Stimulated activated CD8-positive, alpha-beta memory T cell treated with anti-CD3 and anti-CD28 coated beads, Interleukin-15, amount 100 ng/mL, for 24 hours (primary cell): Measurements from ENCODE around the gene ZMYND15.

Source experiments
- DNase-seq: peaks from one replicate; pipeline ENCODE4 v3.0.0-alpha.2; 2020; ENCODE audit warnings: low read depth

Gene ZMYND15

DNA sequence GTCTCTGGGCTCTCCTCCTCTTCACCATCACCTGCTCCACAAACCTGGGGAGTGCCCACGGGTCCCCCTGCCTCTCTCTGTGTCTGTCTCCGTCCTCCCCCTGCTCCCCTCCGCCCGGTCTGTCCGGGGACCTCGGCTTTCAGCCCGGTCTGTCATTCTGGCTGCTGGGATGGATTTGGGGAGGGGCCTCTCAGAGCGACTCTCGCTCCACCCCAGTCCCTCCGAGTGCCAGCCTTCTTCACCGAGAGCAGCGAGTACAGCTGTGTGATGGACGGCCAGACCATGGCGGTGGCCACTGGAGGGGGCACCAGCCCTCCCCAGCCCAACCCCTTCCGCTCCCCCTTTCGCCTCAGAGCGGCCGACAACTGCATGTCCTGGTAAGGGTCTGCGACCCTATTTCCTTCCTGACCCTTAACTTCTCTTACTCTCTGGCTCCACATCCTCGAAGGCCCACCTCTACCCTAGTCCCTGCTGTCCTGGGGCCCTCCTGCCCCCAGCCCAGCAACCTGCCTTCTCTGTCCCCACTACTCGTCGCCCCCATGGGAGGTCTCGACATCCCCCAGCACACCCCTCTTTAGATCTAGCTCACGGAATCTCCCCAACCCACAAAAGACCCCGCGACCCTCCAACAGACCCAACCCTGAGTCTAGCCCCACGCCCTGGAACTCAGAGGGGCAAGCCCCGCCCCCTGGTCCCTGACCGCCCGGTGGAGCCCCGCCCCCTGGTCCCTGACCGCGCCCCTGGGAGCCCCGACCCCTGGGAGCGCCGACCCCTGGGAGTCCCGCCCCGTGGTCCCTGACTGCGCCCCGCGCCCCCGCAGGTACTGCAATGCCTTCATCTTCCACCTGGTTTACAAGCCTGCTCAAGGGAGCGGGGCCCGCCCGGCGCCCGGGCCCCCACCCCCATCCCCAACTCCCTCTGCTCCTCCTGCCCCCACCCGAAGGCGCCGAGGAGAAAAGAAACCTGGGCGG lies 5.7 kb downstream of the ZMYND15 start:
- no peak for DNase-seq

DNA sequence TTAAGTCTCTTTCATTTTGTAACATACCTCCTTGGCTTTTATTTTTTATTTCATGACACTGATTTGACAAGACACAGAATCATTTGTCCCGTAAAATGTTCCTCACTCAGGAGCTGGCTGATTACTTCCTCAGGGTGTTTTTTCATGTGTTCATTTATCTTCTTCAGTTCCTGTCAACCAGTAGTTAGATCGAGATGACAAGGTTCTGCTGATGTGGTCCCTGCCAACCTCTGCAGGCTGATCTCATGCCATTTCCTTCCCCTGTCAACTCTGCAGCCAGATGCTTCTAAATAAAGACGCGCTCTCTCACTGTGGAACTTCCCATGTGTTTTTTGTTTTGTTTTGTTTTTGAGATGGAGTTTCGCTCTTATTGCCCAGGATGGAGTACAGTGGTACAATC lies 8.2 kb downstream of the ZMYND15 start:
- DNase-seq, result no peak

DNA sequence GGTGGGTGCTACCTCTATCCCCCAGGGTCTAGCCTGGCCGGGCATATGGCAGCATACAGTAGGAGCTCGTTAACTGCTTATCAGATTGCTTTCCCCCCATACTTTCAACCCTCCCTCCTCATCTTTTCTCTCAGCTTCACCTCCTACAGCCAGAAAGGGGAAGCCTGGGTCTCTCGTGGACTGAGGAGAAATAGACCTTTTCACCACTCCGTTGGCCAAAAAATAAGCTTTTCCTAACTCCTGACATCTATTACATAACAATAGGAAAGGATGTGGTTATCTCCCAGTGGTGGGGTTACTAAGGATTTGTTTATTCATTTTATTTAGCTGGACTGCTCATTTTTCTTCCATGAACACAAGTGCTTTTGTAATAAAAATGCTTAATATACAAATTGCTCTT lies 9.1 kb downstream of the ZMYND15 start:
- DNase-seq, result no peak

DNA sequence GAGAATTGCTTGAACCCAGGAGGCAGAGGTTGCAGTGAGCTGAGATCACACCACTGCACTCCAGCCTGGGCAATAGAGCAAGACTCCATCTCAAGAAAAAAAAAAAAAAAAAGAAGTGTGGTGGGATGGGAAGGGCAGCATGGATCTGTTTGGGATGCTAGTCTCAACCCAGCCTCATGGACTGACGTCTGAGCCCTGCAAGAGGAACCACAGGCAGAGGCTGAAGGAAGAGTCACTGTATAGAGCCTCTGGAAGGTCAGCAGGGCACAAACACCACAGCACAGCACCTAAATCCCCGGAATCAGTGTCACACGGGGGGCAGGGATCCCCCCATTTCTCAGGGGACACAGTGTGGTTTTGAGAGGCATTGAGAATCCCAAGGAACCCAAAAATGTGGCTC lies 11.0 kb downstream of the ZMYND15 start:
- DNase-seq, result no peak

DNA sequence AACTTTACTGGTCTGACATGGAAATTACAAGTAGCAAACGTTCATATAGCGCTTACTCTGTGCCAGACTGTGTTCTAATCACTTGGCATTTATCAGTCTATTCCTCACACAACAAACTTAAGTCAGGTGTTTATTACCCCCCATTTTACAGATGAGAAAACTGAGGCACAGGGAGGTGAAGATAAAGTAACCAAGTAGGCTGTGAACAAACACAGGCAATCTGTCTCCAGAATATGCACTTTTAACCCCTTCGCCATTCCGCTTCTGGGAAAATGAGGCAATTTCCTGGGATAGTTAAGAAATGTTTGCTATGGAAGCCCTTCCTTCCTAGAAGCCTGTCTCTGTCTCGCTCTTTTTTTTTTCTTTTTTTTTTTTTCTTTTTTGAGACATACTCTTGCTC lies 12.3 kb downstream of the ZMYND15 start:
- no peak for DNase-seq

DNA sequence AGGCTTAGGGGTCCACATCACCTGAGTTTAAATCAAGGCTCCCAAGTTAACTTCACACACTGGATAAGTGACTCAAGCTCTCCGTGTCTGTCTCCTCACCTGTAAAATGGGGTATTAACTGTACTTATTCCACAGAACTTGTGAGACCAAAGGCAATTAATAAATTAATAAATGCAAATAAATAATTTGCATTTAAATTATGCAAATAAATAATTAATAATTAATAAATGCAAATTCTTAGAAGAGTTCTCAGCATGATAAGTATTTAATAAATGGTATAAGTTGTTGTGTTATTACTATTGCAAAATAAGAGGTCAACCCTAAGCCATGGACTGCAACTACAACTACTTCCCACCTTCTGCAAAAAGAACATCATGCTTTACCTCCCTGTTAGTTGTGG lies 13.8 kb downstream of the ZMYND15 start:
- no peak for DNase-seq

DNA sequence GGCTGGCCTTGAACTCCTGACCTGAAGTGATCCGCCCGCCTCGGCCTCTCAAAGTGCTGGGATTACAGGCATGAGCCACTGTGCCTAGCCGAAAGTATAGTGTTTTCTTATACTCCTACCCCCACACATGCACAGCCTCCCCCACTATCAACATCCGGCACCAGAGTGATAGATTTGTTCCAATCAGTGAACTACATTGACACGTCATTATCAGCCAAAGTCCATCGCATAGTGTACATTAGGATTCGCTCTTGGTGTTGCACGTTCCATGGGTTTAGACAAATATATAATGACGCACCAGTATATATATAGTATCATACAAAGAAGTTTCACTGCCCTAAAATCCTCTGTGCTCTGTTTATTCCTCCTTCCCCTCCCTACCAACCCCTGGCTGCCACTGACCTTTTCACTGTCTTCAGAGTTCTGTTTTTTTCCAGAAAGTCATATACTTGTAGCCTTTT lies 20.2 kb downstream of the ZMYND15 start:
- no peak for DNase-seq

DNA sequence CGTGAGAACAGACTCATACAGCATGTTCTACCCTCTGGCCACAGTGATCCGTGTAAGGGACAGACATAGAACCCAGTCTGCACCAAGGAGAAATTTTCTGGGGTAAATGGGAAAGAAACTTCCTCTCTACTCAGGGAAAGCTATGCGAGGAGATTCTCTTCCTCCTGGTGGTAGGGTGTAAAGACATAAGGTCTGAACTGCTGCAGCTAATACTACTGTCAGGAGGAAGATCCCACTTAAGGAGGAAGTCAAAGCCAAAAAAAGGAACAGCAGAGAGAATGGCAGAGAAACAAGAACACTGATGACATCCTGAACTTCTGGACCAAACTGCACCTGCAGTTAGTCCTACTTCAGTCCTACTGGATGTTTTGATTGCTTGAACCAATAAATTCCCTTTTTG lies 25.0 kb downstream of the ZMYND15 start:
- DNase-seq, result no peak

DNA sequence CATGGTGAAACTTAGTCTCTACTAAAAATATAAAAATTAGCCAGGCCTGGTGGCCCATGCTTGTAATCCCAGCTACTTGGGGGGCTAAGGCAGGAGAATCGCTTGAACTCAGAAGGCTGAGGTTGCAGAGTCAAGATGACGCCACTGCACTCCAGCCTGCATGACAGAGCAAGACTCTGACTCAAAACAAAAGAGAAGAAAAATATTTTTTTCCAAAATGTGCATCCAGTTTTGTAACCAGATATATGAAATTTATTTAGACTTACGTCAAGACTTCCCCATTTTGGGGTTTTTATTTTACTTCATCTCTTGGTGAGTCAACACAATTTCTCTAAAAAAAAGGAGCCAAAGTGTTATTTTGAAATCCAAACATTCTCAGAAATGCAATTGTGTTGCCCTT lies 26.6 kb downstream of the ZMYND15 start:
- DNase-seq, result no peak

DNA sequence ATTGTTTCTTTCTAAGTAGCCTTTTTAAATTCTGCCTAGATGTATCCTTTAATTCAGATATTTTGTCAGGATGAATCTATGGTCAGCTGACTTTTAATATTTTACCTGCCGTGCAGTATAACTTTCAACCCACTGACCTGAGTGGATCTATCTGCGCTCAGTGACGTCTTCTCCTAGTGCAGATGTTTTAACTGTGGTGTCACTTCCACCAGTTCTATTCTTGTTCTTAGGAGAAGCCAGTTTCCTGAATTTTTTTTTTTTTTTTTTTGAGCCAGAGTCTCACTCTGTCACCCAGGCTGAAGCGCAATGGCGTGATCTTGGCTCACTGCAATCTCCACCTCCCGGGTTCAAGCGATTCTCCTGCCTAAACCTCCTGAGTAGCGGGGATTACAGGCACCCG lies 27.1 kb downstream of the ZMYND15 start:
- DNase-seq, result no peak

DNA sequence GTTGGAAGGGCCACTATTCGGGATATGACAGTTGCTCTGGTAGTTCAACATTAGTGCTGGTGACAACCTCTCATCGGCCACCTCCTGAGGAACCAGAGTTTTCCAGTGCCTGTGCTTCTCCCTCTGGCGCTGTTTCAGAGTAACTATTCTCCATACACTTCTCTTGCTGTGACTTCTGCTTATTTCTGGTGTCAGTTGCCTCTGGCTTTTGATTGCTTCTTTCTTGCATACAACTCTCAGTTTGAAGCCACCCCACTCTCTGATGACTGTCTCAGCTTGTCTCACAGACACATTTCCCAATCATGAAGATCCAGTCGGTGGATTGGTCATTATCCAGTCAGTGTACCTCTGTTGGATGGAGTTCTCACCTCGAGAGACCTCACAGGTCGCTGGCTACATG lies 28.7 kb downstream of the ZMYND15 start:
- no peak for DNase-seq

DNA sequence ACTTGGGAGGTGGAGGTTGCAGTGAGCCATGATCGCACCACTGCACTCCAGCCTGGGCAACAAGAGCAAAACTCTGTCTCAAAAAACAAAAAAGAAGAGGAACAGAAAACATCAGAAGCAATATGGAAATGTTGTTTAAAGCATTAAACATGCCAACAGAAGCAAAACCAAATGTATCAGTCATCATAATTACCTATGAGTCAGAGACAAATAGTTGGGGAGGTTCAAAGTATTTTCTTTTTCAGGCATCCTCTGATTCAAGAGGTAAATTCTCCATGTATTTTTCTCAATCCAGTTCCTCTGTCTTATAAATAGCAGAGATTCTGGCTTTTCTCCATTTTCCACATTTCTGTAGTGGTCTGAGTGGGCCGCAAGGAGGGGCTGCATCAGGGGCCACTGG lies 30.0 kb downstream of the ZMYND15 start:
- DNase-seq, result no peak

DNA sequence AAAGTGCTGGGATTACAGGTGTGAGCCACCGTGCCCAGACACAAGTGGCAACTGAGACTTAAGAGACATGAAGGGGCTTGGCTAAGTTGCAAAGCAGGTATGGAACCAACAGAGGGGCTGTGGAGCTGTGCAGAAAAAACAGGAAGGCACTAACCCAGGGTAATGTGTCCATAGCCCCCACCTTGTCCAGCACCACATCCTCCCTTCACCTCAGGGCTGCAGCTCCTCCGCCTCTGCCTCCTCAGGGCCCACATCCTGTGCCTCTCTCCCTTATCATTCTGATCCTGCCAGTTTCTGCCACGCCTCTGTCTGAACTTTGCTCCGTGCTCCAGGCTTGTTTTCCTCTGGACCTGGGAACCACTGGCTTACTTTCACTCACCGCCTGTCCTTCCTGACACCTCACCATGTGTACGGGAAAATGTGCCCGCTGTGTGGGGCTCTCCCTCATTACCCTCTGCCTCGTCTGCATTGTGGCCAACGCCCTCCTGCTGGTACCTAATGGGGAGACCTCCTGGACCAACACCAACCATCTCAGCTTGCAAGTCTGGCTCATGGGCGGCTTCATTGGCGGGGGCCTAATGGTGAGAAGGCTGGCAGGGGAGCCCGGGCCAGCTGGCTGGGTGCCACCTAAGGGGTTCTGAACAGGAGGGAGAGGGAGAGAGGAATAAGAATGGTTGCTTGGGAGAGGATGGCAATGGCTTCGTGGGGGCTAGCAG lies 32.0 kb downstream of the ZMYND15 start, which contains the start of gene TM4SF5:
Gene TM4SF5, plus strand, starts transcription at position 368 of the 716 bp plus-strand sequence. Its CDS starts 37 bp downstream, at position 405.
- DNase-seq, result no peak

DNA sequence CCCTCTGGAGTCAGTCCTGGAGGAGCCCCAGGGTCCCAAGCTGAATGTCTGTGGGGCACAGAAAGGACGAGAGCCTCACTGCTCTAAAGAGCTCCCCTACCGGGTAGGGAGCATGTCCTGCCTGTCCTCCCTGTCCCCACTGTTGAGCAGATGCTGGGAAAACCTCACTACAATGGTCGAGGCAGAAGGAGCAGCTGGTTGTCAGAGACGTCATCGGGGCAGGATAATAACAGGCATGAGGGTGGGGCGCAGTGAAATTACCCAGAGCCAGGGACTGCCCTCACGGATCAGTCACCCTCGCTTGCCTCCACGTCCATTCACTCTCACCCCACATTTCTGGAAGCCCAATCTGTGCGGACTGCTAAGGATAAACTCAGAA lies 32.6 kb downstream of the ZMYND15 start:
- no peak for DNase-seq

DNA sequence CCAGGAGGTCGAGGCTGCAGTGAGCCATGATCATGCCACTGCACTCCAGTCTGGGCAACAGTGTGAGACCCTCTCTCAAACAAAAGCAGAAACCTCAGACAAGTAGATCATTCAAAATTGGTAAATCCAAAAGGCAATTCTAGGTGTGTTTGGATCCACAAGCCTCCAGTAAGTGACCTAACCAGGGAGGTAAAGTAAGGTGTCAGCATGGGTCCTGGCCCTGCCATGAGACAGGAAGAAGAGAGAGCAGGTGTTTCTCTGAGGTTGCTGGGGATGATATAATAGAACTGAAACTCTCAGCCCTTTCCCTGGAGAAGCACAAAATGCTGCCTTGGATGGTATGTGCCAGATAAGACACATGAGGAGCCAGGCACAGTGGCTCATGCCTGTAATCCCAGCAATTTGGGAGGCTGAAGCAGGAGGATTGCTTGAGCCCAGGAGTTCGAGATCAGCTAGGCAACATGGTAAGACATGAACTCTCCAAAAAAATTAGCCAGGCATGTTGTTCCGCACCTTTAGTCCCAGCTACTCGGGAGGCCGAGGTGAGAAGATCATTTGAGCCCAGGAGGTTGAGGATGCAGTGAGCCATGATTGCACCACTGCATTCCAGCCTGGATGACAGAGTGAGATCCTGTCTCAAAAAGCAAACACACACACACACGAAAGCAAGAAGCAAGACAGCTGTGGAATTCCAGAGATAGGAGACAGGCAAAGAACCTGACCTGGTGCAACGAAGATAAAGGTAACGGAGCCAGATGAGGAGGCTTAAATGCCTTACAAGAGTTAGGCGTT lies 38.5 kb downstream of the ZMYND15 start:
- no peak for DNase-seq

DNA sequence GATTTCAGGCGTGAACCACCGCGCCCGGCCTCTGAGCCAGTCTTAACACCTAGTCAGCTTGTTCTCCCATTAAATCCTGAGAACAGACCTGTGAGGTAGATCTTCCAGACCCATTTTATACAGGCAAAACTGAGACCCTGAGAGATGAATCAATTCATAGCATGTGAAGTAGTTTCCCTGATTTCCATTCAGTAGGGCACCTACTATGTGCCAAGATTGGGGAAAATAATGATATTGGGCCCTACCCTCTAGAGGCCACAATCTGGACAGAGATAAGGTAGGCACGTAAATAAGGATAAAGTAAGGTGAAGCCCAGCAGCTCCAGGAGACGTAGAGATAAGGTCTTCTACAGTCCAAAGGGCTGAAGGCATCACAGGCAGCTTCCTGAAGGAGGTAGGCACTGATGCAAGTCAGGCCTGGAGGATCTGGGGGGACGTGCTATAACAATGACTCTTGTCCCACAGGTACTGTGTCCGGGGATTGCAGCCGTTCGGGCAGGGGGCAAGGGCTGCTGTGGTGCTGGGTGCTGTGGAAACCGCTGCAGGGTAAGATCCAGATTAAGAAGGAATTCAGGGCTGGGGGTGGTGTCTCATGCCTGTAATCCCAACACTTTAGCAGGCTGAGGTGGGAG lies 40.8 kb downstream of the ZMYND15 start:
- DNase-seq, result no peak

DNA sequence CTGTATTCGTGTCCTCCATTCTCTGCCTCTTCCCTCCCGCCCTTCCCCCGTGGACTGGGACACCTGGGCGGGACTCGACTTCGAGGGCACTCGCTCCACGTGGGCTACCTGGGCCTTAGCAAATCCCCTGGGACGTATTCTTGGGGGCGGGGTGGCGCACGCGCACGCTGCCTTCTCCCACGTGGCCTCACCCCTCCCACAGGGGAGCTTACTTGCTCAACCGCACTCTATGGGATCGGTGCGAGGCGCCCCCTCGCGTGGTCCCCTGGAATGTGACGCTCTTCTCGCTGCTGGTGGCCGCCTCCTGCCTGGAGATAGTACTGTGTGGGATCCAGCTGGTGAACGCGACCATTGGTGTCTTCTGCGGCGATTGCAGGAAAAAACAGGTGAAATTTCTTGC lies 43.0 kb downstream of the ZMYND15 start:
- DNase-seq, result no peak

DNA sequence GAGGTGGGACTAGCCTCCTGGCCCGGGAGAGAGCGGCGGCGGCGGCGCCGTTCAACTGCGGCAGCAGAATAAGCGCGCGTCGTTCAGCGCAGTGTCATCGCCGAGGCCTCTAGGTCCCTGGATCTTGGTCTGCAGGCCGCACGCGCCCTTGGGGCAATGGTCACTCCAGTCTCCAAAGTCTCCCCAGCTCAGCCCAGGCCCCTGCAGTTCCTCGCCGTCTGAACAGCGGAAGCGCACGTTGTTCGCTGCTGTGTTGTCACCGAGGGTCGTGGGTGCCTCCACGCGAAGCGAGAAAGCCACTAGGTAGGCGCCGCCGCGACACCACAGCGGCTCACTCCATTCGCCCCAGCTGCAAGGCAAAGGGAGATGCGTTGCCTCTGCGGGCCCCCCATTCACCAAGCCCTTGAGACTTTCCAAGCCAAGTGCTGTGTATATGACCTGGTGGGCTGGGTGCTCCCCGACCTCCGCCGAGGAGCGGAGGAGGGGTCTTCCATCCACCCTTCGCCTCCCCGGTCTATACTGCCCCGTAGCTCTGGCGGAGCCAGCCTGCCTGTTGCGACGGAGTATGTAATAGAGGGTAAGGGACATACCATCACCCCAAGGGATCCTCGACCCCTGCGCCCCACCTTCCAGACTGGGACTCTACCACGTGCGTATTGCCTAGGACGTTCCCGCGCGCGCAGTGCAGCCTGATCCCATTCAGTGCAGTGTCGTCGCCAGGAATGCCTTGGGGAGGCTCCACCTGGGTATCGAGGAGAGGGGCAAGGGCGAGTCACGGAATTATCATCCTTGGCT lies 45.9 kb downstream of the ZMYND15 start:
- no peak for DNase-seq

DNA sequence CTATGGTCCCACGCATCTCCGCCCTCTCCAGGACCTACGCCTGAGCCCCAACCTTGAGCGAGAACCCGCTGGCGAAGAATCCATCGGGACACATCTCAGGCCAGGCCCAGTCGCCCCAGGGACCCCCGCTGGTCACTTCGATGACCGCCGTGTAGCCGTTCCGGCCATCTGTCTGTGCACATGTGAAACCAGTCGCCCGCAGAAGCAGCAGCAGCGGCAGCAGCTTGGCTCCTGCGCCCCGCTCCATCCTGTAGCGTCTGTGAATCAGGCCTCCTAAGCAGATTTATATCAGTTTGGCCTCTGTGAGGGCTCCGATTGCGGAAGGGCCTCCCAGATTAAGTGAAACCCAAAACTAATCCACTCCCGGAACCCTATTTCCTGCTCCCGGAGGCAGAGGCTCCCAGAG lies 46.5 kb downstream of the ZMYND15 start, which contains the start of gene VMO1:
Gene VMO1, minus strand, starts transcription at position 259 of the 406 bp plus-strand sequence. Its CDS starts 12 bp downstream, at position 247.
- DNase-seq, result no peak

DNA sequence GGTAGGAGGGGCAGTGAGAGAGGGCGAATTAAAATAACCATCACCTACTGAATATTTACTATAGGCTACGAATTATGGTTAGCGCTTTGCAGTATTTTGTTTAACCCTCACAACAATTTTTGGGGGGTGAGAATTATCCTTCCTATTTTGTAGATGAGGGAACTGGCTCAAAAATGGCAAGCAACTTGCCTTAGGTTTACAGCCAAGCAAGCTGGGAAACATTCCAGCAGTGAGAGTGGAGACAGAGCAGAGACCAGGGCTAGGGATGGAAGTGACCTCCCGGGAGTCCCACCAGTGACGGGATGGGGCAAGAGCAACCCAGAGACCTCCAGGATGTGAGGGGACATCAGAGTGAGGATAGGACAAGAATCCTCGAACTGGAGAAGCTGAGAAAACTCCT lies 46.9 kb downstream of the ZMYND15 start:
- DNase-seq, result no peak
